ENCODE measurements around the gene CTCF. TPM values are rescaled to one million over a fixed set of nuclear protein-coding genes. Genes with fewer than 3 reads are reported as not detected.
A peak's percentile ranks its signal among the peaks of the same experiment; 100 is the strongest.

The CTCF gene
- total RNA-seq, 3 donors from 2014 or later: 41.1 to 55.5 (median 43.4) TPM

- peaks cover 15% of the 10 kb centered on the region for H3K4me1 ChIP-seq (ENCODE audit: low read depth)
- no peak overlapping the region for H3K4me3 ChIP-seq
- intact Hi-C loops (cut with DNase I, micrococcal nuclease): loop anchor here in 1 of 2 donors (10.0 kb wide), 1 partner anchor 117 kb away; the partner anchor contains the start of genes ACD, C16orf86, ENKD1 and PARD6A
- no peaks in the 10 kb centered on the region for H3K36me3 ChIP-seq (ENCODE audit: low read depth)
- DNase-seq: peak; percentile 41 to 77 (median 49)
- peak; percentile 53 for ATAC-seq
- no peak for TF ChIP-seq CTCF (IDR thresholded peaks at IDR 0.05)
- no peaks in the 10 kb centered on the region for H3K9me3 ChIP-seq
Observed at GRCh38 chr16:67547423-67548264, 14.7 kb upstream of the CTCF start.

GRCh38 chr16:67548265-67549126 lies 13.8 kb upstream of the CTCF start:
- no peak for DNase-seq
- ATAC-seq: peak; percentile 21

DNA sequence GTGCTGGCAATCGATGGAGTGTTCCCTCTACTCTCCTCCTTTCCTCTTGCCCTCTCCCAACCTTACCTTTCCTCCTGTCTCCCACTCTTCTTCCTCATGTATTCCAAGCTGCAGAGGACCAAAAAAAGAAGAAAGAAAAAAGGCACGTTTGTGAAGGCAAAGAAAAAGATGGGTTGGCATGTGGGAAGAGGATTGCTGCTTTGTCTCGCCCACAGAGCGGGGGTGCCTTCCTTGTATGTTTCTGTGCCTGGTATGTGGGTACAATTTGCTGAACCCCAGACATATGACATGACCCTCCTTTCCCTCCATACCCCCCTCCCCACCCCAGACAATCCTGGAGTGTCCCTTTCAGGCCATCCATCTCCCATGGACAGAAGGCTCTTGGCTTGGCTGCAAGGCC lies 13.1 kb upstream of the CTCF start:
- Histone ChIP-seq H3K4me1 (ENCODE audit: low read depth) (peaks cover 15% of the 10 kb centered on the region), H3K4me3 (no peak overlapping the region), H3K9me3 (no peaks in the 10 kb centered on the region), H3K36me3 (ENCODE audit: low read depth) (no peaks in the 10 kb centered on the region)
- no peak for TF ChIP-seq CTCF (IDR thresholded peaks at IDR 0.05)
- ATAC-seq (no peak), DNase-seq (no peak)
- intact Hi-C loops (cut with DNase I, micrococcal nuclease): loop anchor here in 1 of 2 donors (10.0 kb wide), 1 partner anchor 116 kb away; the partner anchor contains the start of genes ACD, C16orf86, ENKD1 and PARD6A

More at GRCh38 chr16:67548265-67549126, 13.8 kb upstream of the CTCF start:
- H3K9me3 ChIP-seq: no peaks in the 10 kb centered on the region
- no peak overlapping the region for H3K4me3 ChIP-seq
- no peak for TF ChIP-seq CTCF (IDR thresholded peaks at IDR 0.05)
- H3K4me1 ChIP-seq (ENCODE audit: low read depth): peaks cover 15% of the 10 kb centered on the region
- intact Hi-C loops (cut with DNase I, micrococcal nuclease): loop anchor here in 1 of 2 donors (10.0 kb wide), 1 partner anchor 116 kb away; the partner anchor contains the start of genes ACD, C16orf86, ENKD1 and PARD6A
- H3K36me3 ChIP-seq (ENCODE audit: low read depth): no peaks in the 10 kb centered on the region

DNA sequence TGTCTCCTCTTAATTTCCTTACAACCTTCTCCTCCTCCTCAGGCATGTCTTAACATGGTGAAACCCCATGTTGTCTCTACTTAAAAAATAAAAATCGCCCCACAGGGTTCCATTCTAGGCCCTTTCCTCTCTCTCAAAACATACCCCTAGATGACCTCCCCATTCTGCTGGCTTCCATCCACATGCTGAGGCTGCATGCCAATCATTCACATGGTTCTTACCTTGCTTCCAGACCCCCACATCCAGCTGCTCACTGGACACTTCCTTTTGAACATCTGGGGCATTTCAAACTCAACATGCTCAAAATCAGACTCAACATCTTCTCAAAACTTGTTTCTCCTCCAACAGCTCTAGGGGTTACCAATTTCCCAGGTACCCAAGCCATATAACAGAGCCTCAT lies 12.4 kb upstream of the CTCF start:
- no peak for ATAC-seq
- Histone ChIP-seq H3K4me3 (no peak overlapping the region), H3K4me1 (ENCODE audit: low read depth) (peaks cover 15% of the 10 kb centered on the region), H3K9me3 (no peaks in the 10 kb centered on the region), H3K36me3 (ENCODE audit: low read depth) (no peaks in the 10 kb centered on the region)
- no peak for DNase-seq
- no peak for TF ChIP-seq CTCF (IDR thresholded peaks at IDR 0.05)
- intact Hi-C loops (cut with DNase I, micrococcal nuclease): loop anchor here in 1 of 2 donors (10.0 kb wide), 1 partner anchor 115 kb away; the partner anchor contains the start of genes ACD, C16orf86, ENKD1 and PARD6A

- Histone ChIP-seq H3K4me1 (ENCODE audit: low read depth) (peaks cover 15% of the 10 kb centered on the region), H3K9me3 (no peaks in the 10 kb centered on the region), H3K36me3 (ENCODE audit: low read depth) (no peaks in the 10 kb centered on the region), H3K4me3 (no peak overlapping the region)
- TF ChIP-seq CTCF (IDR thresholded peaks at IDR 0.05): no peak
- ATAC-seq: no peak
- DNase-seq: no peak
- intact Hi-C loops (cut with DNase I, micrococcal nuclease): no loop called here
Observed at GRCh38 chr16:67551091-67551490, 11.2 kb upstream of the CTCF start.

Measured in mucosa of descending colon (tissue), 3 donors.